ENCODE results near the gene RRAGD.
A peak's percentile ranks its signal among the peaks of the same experiment; 100 is the strongest.

Gene RRAGD

DNA sequence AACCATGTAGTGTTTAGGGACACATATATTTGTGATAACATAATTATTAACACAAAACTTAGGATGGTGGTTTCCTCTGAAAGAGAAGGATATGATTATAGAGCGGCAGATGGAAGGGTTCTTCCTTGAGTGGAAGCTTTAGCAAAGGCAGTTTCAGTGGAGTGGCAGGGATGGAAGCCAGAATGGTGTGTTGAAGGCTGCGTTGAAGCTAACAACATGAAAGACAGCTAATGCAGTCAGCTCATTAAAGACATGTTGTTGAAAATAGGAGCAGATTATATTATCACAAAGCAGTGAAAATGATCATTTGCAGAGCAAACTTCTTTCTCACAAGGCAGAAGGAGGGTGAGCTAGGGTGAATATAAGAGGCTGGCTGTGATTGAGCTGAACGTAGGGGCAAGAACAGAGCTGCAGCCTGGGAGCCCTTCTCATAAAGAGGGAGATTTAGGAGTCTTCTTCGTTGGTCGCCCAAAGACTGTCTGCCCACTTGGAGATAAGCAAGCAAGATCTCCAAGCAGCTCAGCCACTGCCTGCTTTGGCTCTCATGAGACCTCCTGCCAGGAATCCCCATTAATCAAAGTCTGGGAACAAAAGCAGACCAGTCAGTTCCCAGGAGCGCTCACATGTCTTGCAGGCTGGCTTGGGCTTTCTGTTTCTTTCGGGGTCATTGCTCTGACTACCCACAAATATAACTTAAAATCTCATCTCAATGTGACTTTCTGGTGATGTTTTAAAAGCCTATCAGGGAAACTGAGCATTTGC lies 18.3 kb upstream of the RRAGD start:
- Mint-ChIP-seq H3K4me3 (peak overlapping the region; percentile 75 to 94 (median 84)), H3K36me3 (ENCODE audit: low read depth) (no peaks in the 10 kb centered on the region), H3K4me1 (peaks cover 31% of the 10 kb centered on the region), H3K9me3 (peaks cover 3% of the 10 kb centered on the region), H3K27ac (peak overlapping the region in 2 of 3 experiments; percentile 5 to 65), H3K27me3 (ENCODE audit: low read depth) (no peaks in the 10 kb centered on the region)
- TF ChIP-seq, protein P1, sequence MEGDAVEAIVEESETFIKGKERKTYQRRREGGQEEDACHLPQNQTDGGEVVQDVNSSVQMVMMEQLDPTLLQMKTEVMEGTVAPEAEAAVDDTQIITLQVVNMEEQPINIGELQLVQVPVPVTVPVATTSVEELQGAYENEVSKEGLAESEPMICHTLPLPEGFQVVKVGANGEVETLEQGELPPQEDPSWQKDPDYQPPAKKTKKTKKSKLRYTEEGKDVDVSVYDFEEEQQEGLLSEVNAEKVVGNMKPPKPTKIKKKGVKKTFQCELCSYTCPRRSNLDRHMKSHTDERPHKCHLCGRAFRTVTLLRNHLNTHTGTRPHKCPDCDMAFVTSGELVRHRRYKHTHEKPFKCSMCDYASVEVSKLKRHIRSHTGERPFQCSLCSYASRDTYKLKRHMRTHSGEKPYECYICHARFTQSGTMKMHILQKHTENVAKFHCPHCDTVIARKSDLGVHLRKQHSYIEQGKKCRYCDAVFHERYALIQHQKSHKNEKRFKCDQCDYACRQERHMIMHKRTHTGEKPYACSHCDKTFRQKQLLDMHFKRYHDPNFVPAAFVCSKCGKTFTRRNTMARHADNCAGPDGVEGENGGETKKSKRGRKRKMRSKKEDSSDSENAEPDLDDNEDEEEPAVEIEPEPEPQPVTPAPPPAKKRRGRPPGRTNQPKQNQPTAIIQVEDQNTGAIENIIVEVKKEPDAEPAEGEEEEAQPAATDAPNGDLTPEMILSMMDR (IDR thresholded peaks at IDR 0.05; ENCODE audit: unreplicated experiment in 3 of 3): no peak

DNA sequence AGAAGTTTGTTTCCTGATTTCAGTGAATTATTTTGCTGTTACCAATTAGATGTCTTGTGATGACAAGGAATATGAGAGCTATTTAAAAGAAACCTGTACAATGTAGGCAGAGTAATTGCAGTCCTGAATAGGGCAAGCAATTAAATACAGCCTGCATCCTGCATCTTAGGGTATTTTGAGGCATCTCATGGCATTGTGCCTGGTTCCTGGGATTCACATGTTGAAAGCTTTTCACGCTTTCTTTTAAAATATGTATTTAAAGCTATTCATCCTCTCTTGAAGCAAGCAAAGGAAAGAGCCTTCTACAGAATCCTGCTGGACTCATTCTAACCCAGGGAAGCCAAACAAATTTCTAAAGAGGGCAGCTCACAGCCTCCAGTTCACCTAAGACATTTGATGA lies 4.7 kb upstream of the RRAGD start:
- H3K27ac Mint-ChIP-seq: no peak overlapping the region
- peaks cover 20% of the 10 kb centered on the region for H3K27me3 Mint-ChIP-seq (ENCODE audit: low read depth)
- no peak overlapping the region for H3K4me3 Mint-ChIP-seq
- no peaks in the 10 kb centered on the region for H3K36me3 Mint-ChIP-seq (ENCODE audit: low read depth)
- TF ChIP-seq, protein P1 (IDR thresholded peaks at IDR 0.05; ENCODE audit: unreplicated experiment in 3 of 3): no peak
- no peaks in the 10 kb centered on the region for H3K9me3 Mint-ChIP-seq
- peaks cover 22% of the 10 kb centered on the region for H3K4me1 Mint-ChIP-seq

DNA sequence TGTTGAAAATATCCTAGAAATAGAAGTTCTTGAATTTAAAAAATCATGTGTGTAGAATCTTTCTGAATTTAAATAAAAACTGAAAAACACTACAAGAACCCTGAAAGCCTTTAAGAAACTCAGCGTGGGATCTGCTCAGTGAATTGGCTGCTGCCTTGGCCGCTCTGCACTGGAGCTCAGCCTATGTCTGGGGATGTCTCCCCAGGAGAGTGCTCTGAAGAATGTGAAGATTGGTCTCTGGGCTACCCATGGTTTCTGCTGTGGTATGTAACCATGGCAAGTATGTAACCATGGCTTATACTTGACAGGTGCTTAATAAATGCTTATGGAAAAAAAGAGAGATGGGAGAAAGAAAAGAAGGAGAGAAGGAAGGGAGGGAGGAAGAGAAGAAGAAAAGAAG lies 3.1 kb upstream of the RRAGD start:
- peak overlapping the region in 1 of 3 experiments; percentile 58 for H3K4me3 Mint-ChIP-seq
- H3K36me3 Mint-ChIP-seq (ENCODE audit: low read depth): no peaks in the 10 kb centered on the region
- H3K27me3 Mint-ChIP-seq (ENCODE audit: low read depth): peaks cover 25% of the 10 kb centered on the region
- peaks cover 31% of the 10 kb centered on the region for H3K4me1 Mint-ChIP-seq
- no peak overlapping the region for H3K27ac Mint-ChIP-seq
- H3K9me3 Mint-ChIP-seq: no peaks in the 10 kb centered on the region
- TF ChIP-seq, protein P1 (IDR thresholded peaks at IDR 0.05; ENCODE audit: unreplicated experiment in 3 of 3): no peak

DNA sequence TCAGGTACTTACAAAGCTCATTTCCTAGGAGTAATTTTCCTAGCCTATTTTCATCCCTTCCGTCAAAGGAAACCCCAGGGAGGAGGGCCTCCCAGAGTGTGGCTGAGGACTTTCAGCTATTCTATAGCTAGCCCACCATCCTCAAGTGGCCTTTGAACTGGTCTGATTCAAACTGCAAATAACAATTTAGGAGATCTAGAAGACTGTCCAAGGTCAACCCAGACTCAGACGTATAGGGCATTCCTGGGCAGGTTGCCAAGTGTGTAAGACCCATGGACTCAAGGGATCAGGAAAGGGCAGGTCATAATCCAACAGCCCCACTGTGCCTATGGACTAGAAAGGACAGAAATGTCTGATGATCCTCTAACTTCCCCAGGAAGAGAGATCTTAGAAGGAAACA lies 2.1 kb upstream of the RRAGD start:
- Mint-ChIP-seq H3K4me1 (peaks cover 33% of the 10 kb centered on the region), H3K27me3 (ENCODE audit: low read depth) (peaks cover 25% of the 10 kb centered on the region), H3K9me3 (no peaks in the 10 kb centered on the region), H3K4me3 (peak overlapping the region; percentile 21 to 43 (median 23)), H3K36me3 (ENCODE audit: low read depth) (no peaks in the 10 kb centered on the region), H3K27ac (no peak overlapping the region)
- TF ChIP-seq, protein P1 (IDR thresholded peaks at IDR 0.05; ENCODE audit: unreplicated experiment in 3 of 3): no peak

DNA sequence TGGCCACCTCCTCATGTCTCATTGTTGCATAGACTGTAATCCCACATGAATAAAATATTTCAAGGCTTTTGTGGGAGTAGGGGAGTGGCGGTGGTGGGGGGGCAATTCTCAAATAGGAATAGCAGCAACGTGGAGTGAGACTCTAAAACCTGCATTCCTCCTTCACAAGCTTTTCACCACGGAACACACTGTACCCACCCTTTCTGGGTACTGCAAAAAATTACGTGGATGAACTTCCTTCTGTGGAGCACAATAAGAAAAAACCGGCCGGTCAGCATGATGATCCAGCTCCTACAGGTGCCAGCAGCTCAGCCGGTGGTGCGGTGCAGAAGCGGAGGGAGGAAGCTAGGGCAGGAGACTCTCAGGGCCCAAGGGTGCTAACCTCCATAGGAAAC lies 930 bp upstream of the RRAGD start:
- no peaks in the 10 kb centered on the region for H3K9me3 Mint-ChIP-seq
- H3K27ac Mint-ChIP-seq: peak overlapping the region; percentile 71 to 96 (median 94)
- peaks cover 39% of the 10 kb centered on the region for H3K4me1 Mint-ChIP-seq
- H3K27me3 Mint-ChIP-seq (ENCODE audit: low read depth): peaks cover 25% of the 10 kb centered on the region
- TF ChIP-seq, protein P1 (IDR thresholded peaks at IDR 0.05; ENCODE audit: unreplicated experiment in 3 of 3): no peak
- peak overlapping the region; percentile 96 to 98 (median 98) for H3K4me3 Mint-ChIP-seq
- no peaks in the 10 kb centered on the region for H3K36me3 Mint-ChIP-seq (ENCODE audit: low read depth)
